Keratinocyte (primary cell): Measurements from ENCODE around the gene ARHGAP15. TPM values are rescaled to one million over a fixed set of nuclear protein-coding genes. Genes with fewer than 3 reads are reported as not detected.

ENCODE experiments used
- DNase-seq: peaks from one replicate; pipeline ENCODE4 v3.0.0-alpha.2; 2011; ENCODE audit warnings: low read depth, missing footprints, low spot score
- FAIRE-seq: peaks from 2 replicates; lab custom pipeline; 2011; peaks lifted over from hg19 to GRCh38; lab: Jason Lieb, UNC
- H2AFZ ChIP-seq: 2 replicates; pipeline ENCODE4 v1.6.0; 2012; ENCODE audit warnings: low read length, control low read depth, inconsistent platforms; ENCODE audit not compliant: control insufficient read depth
- H3K27ac ChIP-seq: 2 replicates; pipeline ENCODE4 v1.5.1; 2011; ENCODE audit warnings: low read length; ENCODE audit not compliant: control insufficient read depth, insufficient read depth
- H3K27me3 ChIP-seq: 3 replicates; pipeline ENCODE4 v1.6.0; 2011; ENCODE audit warnings: low read length; ENCODE audit not compliant: control insufficient read depth, insufficient read depth; ENCODE audit errors: extremely low read depth
- H3K36me3 ChIP-seq, 2 experiments: 2 replicates in 1 of 2; 3 replicates in 1 of 2; pipeline ENCODE4 v1.5.1; 2011; ENCODE audit warnings: low read length in 2 of 2, mild to moderate bottlenecking in 1 of 2; ENCODE audit not compliant: control insufficient read depth in 2 of 2, insufficient read depth in 2 of 2; ENCODE audit errors: extremely low read depth in 1 of 2
- H3K4me1 ChIP-seq: 3 replicates; pipeline ENCODE4 v1.5.1; 2011; ENCODE audit warnings: low read length; ENCODE audit not compliant: control insufficient read depth, insufficient read depth; ENCODE audit errors: extremely low read depth
- H3K4me2 ChIP-seq: 3 replicates; pipeline ENCODE4 v1.6.0; 2011; ENCODE audit warnings: low read depth, low read length; ENCODE audit not compliant: control insufficient read depth, insufficient read depth; ENCODE audit errors: extremely low read depth
- H3K4me3 ChIP-seq, 3 experiments: fragments of 200-600 bp in 1 of 3; sonication (generic) in 1 of 3; 2 replicates in 2 of 3; 3 replicates in 1 of 3; pipeline ENCODE4 v1.5.1; 2011 to 2016; ENCODE audit warnings: low read length in 3 of 3, mild to moderate bottlenecking in 3 of 3, control low read depth in 2 of 3, inconsistent platforms in 1 of 3, low read depth in 1 of 3, mixed read lengths in 1 of 3, mixed run types in 1 of 3, moderate library complexity in 1 of 3; ENCODE audit not compliant: control insufficient read depth in 2 of 3, insufficient read depth in 2 of 3; ENCODE audit errors: extremely low read depth in 1 of 3
- H3K79me2 ChIP-seq: 2 replicates; pipeline ENCODE4 v1.6.0; 2012; ENCODE audit warnings: low read length; ENCODE audit not compliant: control insufficient read depth, insufficient read depth
- H3K9ac ChIP-seq: 3 replicates; pipeline ENCODE4 v1.6.0; 2011; ENCODE audit warnings: low read length; ENCODE audit not compliant: control insufficient read depth, insufficient read depth; ENCODE audit errors: extremely low read depth
- H3K9me1 ChIP-seq: 3 replicates; pipeline ENCODE4 v1.6.0; 2011; ENCODE audit warnings: low read length; ENCODE audit not compliant: control insufficient read depth, insufficient read depth; ENCODE audit errors: extremely low read depth
- H3K9me3 ChIP-seq: 2 replicates; pipeline ENCODE4 v1.5.1; 2012; ENCODE audit warnings: low read depth, low read length; ENCODE audit not compliant: control insufficient read depth
- H4K20me1 ChIP-seq: 3 replicates; pipeline ENCODE4 v1.6.0; 2011; ENCODE audit warnings: low read length; ENCODE audit not compliant: control insufficient read depth, insufficient read depth; ENCODE audit errors: extremely low read depth
- CTCF ChIP-seq, 3 experiments: IDR thresholded peaks in 1 of 3; conservative IDR thresholded peaks in 1 of 3; optimal IDR thresholded peaks in 1 of 3; 2 replicates in 2 of 3; 3 replicates in 1 of 3; pipeline versions ENCODE3 to v1.5.1; 2011; ENCODE audit warnings: low read length in 3 of 3, mild to moderate bottlenecking in 3 of 3, moderate library complexity in 2 of 3, control low read depth in 1 of 3, inconsistent platforms in 1 of 3; ENCODE audit not compliant: insufficient read depth in 2 of 3; ENCODE audit errors: extremely low read depth in 1 of 3
- EZH2 ChIP-seq: IDR thresholded peaks from one replicate; pipeline ENCODE4 v1.6.1; 2012; ENCODE audit warnings: inconsistent platforms, mild to moderate bottlenecking, low read length, moderate library complexity
- dilution Hi-C: fragments of 300-500 bp; cut with MboI; formaldehyde crosslinking; loops from one replicate; pipeline ENCODE4 v1.7.0; 2020; ENCODE audit warnings: low sequenced_read_pairs; ENCODE audit not compliant: extremely low pct_ligation_motif_present
- polyA plus RNA-seq, 5 experiments: library from polyadenylated mRNA; depleted of rRNA in 3 of 5; stranded (reverse) in 3 of 5; stranded (forward) in 1 of 5; unstranded in 1 of 5; fragments of >200 nt; gene quantifications; 1 replicate in 1 of 5; 2 replicates in 3 of 5; 3 replicates in 1 of 5; pipeline versions ENCODE4 v1.2.1 to v1.2.3, GENCODE V29; 2011 to 2012; ENCODE audit warnings: missing spikeins in 2 of 5, low read depth in 1 of 5, low replicate concordance in 1 of 5

Gene ARHGAP15
- polyA plus RNA-seq, 1 donor (not counting 4 experiments of a cell fraction or from before 2014, with no cell fraction given), result not detected

- H3K4me3 ChIP-seq, result no peak overlapping the region
- dilution Hi-C loops, result no loop called here
- H2AFZ ChIP-seq, result no peak overlapping the region
- H3K27me3 ChIP-seq, result no peaks in the 10 kb centered on the region
- H3K36me3 ChIP-seq, result no peaks in the 10 kb centered on the region
- H3K9me1 ChIP-seq, result no peaks in the 10 kb centered on the region
- H3K4me2 ChIP-seq, result no peak overlapping the region
- H3K4me1 ChIP-seq, result no peaks in the 10 kb centered on the region
- no peak for DNase-seq
- TF ChIP-seq CTCF (optimal IDR thresholded peaks at IDR 0.05 in 1 of 3, IDR thresholded peaks at IDR 0.05 in 1 of 3, conservative IDR thresholded peaks at IDR 0.05 in 1 of 3; ENCODE audit: extremely low read depth in 1 of 3, insufficient read depth in 2 of 3, low read length in 3 of 3) (no peak), EZH2 (no peak)
- no peak overlapping the region for H3K9ac ChIP-seq
- no peaks in the 10 kb centered on the region for H4K20me1 ChIP-seq
- no peak overlapping the region for H3K27ac ChIP-seq
- no peaks in the 10 kb centered on the region for H3K9me3 ChIP-seq
- FAIRE-seq, result no peak
- no peaks in the 10 kb centered on the region for H3K79me2 ChIP-seq
Observed at GRCh38 chr2:143685421-143686078, 556.3 kb downstream of the ARHGAP15 start.

DNA sequence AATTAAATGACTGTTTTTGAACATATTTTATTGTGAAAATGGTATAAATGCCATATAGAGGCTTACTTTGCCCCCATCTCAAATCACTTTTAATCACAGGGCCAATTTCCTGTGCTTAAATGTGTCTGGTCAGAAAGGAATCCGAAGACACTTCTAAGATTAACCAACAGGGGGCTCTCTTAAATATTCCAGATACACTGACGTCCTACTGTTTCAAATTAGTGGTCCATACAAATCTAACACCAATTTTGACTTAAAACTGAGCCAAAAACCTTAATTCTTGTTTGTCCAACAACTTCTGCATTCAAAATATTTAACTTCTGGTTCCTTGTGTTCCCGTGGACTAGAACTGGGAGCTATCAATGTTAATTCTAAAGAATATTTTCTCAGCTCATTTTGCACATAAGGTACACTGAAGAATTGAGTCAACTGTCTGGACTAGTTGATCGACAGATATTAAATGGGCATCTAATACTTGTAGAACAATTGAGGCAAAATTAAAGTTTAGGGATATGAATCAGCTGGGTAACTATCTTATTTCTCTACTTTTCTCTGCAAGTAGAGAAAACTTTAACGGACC, 557.5 kb downstream of the ARHGAP15 start:
- Histone ChIP-seq H3K79me2 (no peaks in the 10 kb centered on the region), H3K4me3 (no peak overlapping the region), H3K4me2 (no peak overlapping the region), H4K20me1 (no peaks in the 10 kb centered on the region), H3K4me1 (no peaks in the 10 kb centered on the region), H2AFZ (no peak overlapping the region), H3K9me1 (no peaks in the 10 kb centered on the region), H3K36me3 (no peaks in the 10 kb centered on the region), H3K9ac (no peak overlapping the region), H3K27ac (no peak overlapping the region), H3K27me3 (no peaks in the 10 kb centered on the region), H3K9me3 (no peaks in the 10 kb centered on the region)
- DNase-seq, result no peak
- dilution Hi-C loops, result no loop called here
- FAIRE-seq, result no peak
- TF ChIP-seq EZH2, result no peak
- peak in 2 of 3 experiments; percentile 56 to 58 for TF ChIP-seq CTCF (optimal IDR thresholded peaks at IDR 0.05 in 1 of 3, IDR thresholded peaks at IDR 0.05 in 1 of 3, conservative IDR thresholded peaks at IDR 0.05 in 1 of 3; ENCODE audit: extremely low read depth in 1 of 3, insufficient read depth in 2 of 3, low read length in 3 of 3)
